ENCODE measurements around the gene NRIP2. TPM values are rescaled to one million over a fixed set of nuclear protein-coding genes. Genes with fewer than 3 reads are reported as not detected.

Gene NRIP2
- polyA plus RNA-seq, 1 donor from 2014 or later, result not detected

DNA sequence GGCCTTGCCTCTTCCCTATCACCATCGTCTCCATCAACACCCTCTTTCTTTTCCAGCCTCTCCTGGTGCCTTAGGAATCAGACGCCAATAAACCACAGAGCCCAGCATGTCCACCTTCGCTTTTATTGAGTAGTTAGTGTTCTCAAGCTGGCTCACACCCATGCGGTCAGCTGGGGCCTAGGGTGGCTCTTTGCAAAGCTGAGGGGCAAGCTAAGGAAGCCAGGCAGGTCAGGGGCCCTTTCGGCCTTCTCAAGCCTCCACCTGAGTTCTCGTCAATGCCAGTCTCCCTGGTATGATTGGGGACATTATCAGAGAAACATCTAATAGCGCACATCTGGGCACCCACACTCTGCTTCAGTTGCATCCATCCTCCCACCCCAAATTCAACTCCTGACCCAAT lies 22.7 kb upstream of the NRIP2 start:
- Histone ChIP-seq H3K27me3 (ENCODE audit: insufficient read depth, low read depth, low read length) (no peaks in the 10 kb centered on the region), H2AFZ (ENCODE audit: low read depth, low read length) (no peak overlapping the region), H3K9me3 (ENCODE audit: low read length) (no peaks in the 10 kb centered on the region), H3K27ac (ENCODE audit: low read length) (no peak overlapping the region), H4K20me1 (ENCODE audit: insufficient read depth) (no peaks in the 10 kb centered on the region), H3K4me2 (ENCODE audit: low read length) (no peak overlapping the region), H3K4me3 (ENCODE audit: low read length) (no peak overlapping the region), H3K9me2 (ENCODE audit: insufficient read depth, low read length) (no peaks in the 10 kb centered on the region), H3F3A (ENCODE audit: insufficient read depth, low read length, poor library complexity, severe bottlenecking) (no peaks in the 10 kb centered on the region), H3K79me2 (replicated peaks; ENCODE audit: insufficient read depth, low read length) (no peaks in the 10 kb centered on the region), H3K36me3 (ENCODE audit: insufficient read depth, low read length) (no peaks in the 10 kb centered on the region), H3K9ac (ENCODE audit: low read length) (no peak overlapping the region)
- no peak for TF ChIP-seq EZH2 (IDR thresholded peaks at IDR 0.05; ENCODE audit: borderline replicate concordance, insufficient read depth, low read length, poor library complexity, severe bottlenecking)
- no peak for TF ChIP-seq RAD21 (conservative IDR thresholded peaks at IDR 0.05)
- TF ChIP-seq SMC3 (conservative IDR thresholded peaks at IDR 0.05; ENCODE audit: poor library complexity), result no peak
- TF ChIP-seq MXI1 (conservative IDR thresholded peaks at IDR 0.05; ENCODE audit: poor library complexity, severe bottlenecking), result no peak
- TF ChIP-seq EP300 (conservative IDR thresholded peaks at IDR 0.05; ENCODE audit: poor library complexity, severe bottlenecking), result no peak
- TF ChIP-seq POLR2AphosphoS5 (IDR thresholded peaks at IDR 0.05), result no peak
- TF ChIP-seq TAF1 (IDR thresholded peaks at IDR 0.05; ENCODE audit: low read depth), result no peak
- TF ChIP-seq, protein P1, sequence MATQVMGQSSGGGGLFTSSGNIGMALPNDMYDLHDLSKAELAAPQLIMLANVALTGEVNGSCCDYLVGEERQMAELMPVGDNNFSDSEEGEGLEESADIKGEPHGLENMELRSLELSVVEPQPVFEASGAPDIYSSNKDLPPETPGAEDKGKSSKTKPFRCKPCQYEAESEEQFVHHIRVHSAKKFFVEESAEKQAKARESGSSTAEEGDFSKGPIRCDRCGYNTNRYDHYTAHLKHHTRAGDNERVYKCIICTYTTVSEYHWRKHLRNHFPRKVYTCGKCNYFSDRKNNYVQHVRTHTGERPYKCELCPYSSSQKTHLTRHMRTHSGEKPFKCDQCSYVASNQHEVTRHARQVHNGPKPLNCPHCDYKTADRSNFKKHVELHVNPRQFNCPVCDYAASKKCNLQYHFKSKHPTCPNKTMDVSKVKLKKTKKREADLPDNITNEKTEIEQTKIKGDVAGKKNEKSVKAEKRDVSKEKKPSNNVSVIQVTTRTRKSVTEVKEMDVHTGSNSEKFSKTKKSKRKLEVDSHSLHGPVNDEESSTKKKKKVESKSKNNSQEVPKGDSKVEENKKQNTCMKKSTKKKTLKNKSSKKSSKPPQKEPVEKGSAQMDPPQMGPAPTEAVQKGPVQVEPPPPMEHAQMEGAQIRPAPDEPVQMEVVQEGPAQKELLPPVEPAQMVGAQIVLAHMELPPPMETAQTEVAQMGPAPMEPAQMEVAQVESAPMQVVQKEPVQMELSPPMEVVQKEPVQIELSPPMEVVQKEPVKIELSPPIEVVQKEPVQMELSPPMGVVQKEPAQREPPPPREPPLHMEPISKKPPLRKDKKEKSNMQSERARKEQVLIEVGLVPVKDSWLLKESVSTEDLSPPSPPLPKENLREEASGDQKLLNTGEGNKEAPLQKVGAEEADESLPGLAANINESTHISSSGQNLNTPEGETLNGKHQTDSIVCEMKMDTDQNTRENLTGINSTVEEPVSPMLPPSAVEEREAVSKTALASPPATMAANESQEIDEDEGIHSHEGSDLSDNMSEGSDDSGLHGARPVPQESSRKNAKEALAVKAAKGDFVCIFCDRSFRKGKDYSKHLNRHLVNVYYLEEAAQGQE (IDR thresholded peaks at IDR 0.05; ENCODE audit: borderline replicate concordance), result no peak
- TF ChIP-seq, protein P2, sequence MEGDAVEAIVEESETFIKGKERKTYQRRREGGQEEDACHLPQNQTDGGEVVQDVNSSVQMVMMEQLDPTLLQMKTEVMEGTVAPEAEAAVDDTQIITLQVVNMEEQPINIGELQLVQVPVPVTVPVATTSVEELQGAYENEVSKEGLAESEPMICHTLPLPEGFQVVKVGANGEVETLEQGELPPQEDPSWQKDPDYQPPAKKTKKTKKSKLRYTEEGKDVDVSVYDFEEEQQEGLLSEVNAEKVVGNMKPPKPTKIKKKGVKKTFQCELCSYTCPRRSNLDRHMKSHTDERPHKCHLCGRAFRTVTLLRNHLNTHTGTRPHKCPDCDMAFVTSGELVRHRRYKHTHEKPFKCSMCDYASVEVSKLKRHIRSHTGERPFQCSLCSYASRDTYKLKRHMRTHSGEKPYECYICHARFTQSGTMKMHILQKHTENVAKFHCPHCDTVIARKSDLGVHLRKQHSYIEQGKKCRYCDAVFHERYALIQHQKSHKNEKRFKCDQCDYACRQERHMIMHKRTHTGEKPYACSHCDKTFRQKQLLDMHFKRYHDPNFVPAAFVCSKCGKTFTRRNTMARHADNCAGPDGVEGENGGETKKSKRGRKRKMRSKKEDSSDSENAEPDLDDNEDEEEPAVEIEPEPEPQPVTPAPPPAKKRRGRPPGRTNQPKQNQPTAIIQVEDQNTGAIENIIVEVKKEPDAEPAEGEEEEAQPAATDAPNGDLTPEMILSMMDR (IDR thresholded peaks at IDR 0.05; ENCODE audit: poor library complexity, severe bottlenecking), result no peak

DNA sequence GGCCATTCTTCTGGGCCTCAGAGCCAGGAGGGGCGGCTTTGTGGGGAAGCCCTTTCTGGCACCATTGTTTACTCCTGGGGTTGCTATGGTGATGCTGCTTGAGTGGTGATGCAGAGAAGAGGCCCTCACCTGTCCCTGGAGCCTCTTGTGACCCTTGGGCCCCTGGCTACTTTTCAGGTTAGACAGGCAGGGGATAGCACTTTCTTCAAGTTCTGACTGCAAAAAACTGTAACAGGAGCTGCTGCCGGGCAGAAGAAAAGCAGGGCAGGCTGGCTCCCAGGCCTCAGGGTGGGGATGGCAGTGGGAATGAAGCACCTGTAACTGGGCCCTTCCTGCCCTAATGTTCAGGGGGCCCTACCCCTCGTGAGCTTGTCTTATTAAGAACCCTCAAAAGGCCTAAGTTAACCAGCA lies 22.2 kb upstream of the NRIP2 start, which contains the start of gene TEX52:
TSS of gene TEX52 (minus strand) at position 19 of the 411 bp plus-strand sequence. CDS start at position 6, 13 bp downstream.
- no peaks in the 10 kb centered on the region for H3K9me3 ChIP-seq (ENCODE audit: low read length)
- H3K4me3 ChIP-seq (ENCODE audit: low read length), result no peak within 1 kb of the TSS
- H3K27me3 ChIP-seq (ENCODE audit: insufficient read depth, low read depth, low read length), result no peaks in the 10 kb centered on the region
- H4K20me1 ChIP-seq (ENCODE audit: insufficient read depth), result no peaks in the 10 kb centered on the region
- no peaks in the 10 kb centered on the region for H3F3A ChIP-seq (ENCODE audit: insufficient read depth, low read length, poor library complexity, severe bottlenecking)
- no peaks in the 10 kb centered on the region for H3K79me2 ChIP-seq (replicated peaks; ENCODE audit: insufficient read depth, low read length)
- no peak within 1 kb of the TSS for H3K4me2 ChIP-seq (ENCODE audit: low read length)
- no peak within 1 kb of the TSS for H3K27ac ChIP-seq (ENCODE audit: low read length)
- H3K9ac ChIP-seq (ENCODE audit: low read length), result no peak within 1 kb of the TSS
- no peak within 1 kb of the TSS for H2AFZ ChIP-seq (ENCODE audit: low read depth, low read length)
- no peaks in the 10 kb centered on the region for H3K9me2 ChIP-seq (ENCODE audit: insufficient read depth, low read length)
- no peaks in the 10 kb centered on the region for H3K36me3 ChIP-seq (ENCODE audit: insufficient read depth, low read length)
- TF ChIP-seq, protein P1 (IDR thresholded peaks at IDR 0.05; ENCODE audit: borderline replicate concordance), result no peak
